Stimulated activated CD4-positive, alpha-beta T cell treated with anti-CD3 and anti-CD28 coated beads, Interleukin-4, amount 100 ng/mL, for 1 hour (primary cell): ENCODE measurements around the gene KCMF1.

Experiments
- DNase-seq: peaks from one replicate; pipeline ENCODE4 v3.0.0-alpha.2; 2020

The KCMF1 gene

DNA sequence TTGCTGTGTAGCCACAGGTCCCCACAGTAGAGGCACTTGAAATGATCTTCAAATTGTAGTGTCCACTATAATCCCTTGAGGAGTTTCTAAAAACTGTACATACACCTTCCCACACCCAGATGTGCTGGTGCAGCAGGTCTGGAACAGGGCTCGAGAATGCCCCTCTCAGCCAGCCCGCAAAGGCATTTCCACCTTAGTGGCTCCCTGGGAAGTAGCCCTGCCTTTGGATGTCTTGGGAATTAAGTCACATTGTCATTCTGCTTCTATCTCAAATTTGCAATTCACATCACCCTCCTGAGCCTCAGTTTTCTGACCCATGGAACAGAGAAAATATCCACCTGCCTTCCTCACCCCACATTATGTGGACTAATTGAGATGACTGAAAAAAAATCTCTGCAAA is 118.0 kb downstream of the KCMF1 start:
- no peak for DNase-seq

DNA sequence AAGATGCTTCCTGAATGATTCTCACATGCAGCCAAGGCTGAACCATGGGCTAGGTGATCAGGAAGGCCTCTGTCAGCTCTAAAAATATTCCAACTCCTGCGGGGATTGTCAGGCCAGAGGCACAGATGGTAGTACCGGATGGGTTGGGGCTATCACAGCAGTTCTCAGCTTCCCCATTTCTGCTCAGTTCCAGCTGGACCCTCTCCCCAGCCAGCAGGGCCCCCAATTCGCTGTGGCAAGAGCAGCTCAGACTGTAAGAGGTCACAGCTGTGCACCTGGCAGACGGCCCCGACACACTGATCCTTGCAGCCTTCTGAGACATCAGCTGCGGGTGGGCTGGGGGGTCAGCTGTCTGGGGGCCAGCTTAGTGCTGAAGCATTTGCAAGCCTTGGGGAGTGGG is 118.6 kb downstream of the KCMF1 start:
- no peak for DNase-seq

DNA sequence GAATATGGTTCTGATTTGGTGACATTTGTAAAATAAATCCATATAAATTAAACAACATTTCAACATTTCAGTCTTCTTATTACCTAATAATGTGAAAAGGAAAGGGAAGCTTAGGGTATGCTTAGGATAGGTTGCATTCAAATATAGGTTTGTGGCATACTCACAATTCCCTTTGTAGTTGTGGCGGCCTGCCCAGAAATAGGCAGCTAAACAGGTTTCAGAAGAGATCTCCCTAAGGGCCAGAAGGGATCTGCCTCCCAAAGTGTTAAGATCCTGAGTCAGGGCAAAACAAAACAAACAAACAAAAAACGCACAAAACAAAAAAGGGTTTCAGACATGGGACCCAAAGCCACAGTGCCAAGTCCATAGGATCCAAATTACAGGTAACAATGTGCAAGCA is 120.9 kb downstream of the KCMF1 start:
- no peak for DNase-seq

DNA sequence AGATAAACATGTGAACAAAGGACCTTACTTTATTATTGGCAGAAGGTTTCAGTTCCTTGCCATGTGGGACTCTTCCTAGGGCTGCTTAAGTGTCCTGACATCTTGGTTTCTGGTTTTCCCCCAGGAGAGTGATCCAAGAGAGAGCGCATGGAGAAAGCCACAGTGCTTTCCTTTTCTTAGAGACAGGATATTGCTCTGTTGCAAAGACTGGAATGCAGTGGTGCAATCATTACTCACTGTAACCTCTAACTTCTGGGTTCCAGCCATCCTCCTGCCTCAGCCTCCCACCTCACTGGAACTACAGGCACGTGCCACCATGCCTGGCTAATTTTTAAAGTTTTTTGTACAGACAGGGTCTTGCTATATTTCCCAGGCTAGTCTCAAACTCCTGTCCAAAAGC is 124.1 kb downstream of the KCMF1 start:
- no peak for DNase-seq

DNA sequence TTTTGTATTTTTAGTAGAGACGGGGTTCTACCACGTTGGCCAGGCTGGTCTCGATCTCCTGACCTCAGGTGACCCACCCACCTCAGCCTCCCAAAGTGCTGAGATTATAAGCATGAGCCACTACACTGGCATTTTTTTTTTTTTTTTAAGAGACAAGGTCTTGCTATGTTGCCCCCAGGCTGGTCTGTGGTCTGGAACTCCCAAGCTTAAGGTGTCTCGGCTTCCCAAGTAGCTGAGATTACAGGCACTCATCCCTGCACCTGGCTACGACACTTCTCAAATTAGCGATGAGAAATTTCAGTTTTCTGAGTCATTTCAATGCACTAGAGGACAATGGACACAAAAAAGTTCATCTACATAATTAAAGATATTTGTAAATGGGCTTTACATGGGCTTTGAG is 125.7 kb downstream of the KCMF1 start:
- DNase-seq, result no peak

DNA sequence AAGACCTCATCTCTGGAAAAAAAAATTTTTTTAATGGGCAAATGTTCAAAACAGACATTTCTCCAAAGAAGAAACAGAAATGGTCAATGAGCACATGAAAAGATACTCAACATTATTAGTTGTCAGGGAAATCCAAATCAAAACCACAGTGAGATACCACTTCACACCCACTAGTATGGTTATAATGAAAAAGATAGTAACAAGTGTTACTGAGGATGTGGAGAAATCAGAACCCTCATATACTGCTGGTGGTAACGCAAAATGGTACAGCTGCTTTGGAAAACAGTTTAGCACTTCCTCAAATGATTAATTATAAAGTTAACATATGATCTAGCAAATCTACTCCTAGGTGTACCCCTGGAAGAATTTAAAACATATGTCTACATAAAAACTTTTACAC is 133.3 kb downstream of the KCMF1 start:
- DNase-seq, result no peak

DNA sequence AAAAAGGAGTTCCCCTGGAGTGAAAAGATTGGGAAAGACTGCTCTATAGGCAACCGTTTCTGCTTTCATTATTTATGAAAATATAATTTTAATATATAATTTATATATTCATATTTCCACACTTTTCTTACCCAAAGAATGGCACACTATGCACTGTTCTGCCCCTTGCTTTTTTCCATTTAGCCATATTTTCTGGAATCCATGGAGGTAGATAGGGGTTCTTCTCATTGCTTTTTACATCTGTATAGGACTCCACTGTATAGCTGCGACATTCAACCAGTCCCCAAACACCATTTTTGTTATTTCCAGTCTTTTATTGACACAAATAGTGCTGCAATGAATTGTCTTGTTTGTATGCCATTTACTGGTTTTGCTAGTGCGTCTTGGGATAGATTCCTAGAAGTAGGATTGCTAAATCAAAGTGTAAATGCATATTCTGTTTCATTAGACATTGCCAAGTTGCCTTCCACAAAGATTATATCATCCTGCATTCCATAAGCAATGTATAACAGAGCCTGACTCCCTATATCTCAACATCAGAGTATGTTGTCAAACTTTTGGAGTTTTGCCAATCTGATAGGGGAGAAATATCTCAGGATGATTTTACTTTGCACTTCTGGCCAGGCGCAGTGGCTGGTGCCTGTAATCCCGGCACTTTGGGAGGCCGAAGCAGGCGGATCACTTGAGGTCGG is 135.7 kb downstream of the KCMF1 start:
- DNase-seq, result no peak
